Panc1 (cell line): ENCODE data around the gene MGAT4A.

ENCODE experiments used
- CTCF ChIP-seq: fragments of 450-650 bp; IDR thresholded peaks from 2 replicates; pipeline ENCODE4 v1.5.1; 2017; ENCODE audit warnings: mild to moderate bottlenecking
- POLR2AphosphoS5 ChIP-seq: IDR thresholded peaks from 2 replicates; pipeline ENCODE4 v1.6.1; 2012; ENCODE audit warnings: mild to moderate bottlenecking, low read depth, low read length, moderate library complexity
- TCF7L2 ChIP-seq: IDR thresholded peaks from 2 replicates; pipeline ENCODE4 v1.6.1; 2011; ENCODE audit warnings: mild to moderate bottlenecking, low read depth, low read length, inconsistent platforms

GRCh38 chr2:98769784-98770183, 38.9 kb upstream of the MGAT4A start:
- TF ChIP-seq CTCF (no peak), POLR2AphosphoS5 (no peak), TCF7L2 (no peak)
